Measurements from ENCODE around the gene SCCPDH. TPM values are rescaled to one million over a fixed set of nuclear protein-coding genes. Genes with fewer than 3 reads are reported as not detected.
A peak's percentile ranks its signal among the peaks of the same experiment; 100 is the strongest.

Gene SCCPDH
- total and polyA plus RNA-seq, 9 of the 15 experiments (the other 6 are each of a cell fraction or from before 2014, with no cell fraction given), result 7.0 to 61.9 (median 38.3) TPM

DNA sequence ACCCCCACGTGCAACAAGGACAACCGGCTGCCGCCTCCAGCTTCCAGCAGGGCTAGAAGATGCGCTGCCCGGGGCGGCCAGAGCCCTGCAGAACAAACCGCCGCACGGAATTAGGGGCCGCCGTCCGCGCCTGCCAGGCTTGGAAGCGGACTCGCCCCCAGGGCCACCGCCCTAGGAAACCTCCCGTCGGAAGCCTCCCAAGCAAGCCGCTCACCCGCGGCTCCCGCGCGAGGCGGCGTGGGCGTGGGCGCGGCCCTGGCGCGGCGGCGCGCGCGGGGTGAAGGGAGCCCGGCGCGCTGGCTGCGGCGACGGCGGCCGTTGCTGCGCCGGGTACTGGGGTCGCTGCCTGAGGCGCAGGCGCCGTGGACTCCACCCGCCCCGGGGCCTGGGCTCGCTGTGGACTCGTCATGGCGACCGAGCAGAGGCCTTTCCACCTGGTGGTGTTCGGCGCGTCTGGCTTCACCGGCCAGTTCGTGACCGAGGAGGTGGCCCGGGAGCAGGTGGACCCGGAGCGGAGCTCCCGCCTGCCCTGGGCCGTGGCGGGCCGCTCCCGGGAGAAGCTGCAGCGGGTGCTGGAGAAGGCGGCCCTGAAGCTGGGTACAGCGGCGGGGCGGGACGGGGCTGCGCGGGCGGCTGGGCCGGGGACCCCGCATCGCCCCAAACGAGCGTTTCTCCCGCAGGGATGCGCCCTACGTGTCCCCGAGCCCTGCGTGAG is at the start of gene SCCPDH (continued):
- TF ChIP-seq POLR3A (IDR thresholded peaks at IDR 0.05; ENCODE audit: borderline replicate concordance, extremely low read depth, insufficient read depth, insufficient read length), result no peak
- TF ChIP-seq CXXC5 (CRISPR knock-in tag; IDR thresholded peaks at IDR 0.05), result peak; percentile 89
- TF ChIP-seq, protein P1, sequence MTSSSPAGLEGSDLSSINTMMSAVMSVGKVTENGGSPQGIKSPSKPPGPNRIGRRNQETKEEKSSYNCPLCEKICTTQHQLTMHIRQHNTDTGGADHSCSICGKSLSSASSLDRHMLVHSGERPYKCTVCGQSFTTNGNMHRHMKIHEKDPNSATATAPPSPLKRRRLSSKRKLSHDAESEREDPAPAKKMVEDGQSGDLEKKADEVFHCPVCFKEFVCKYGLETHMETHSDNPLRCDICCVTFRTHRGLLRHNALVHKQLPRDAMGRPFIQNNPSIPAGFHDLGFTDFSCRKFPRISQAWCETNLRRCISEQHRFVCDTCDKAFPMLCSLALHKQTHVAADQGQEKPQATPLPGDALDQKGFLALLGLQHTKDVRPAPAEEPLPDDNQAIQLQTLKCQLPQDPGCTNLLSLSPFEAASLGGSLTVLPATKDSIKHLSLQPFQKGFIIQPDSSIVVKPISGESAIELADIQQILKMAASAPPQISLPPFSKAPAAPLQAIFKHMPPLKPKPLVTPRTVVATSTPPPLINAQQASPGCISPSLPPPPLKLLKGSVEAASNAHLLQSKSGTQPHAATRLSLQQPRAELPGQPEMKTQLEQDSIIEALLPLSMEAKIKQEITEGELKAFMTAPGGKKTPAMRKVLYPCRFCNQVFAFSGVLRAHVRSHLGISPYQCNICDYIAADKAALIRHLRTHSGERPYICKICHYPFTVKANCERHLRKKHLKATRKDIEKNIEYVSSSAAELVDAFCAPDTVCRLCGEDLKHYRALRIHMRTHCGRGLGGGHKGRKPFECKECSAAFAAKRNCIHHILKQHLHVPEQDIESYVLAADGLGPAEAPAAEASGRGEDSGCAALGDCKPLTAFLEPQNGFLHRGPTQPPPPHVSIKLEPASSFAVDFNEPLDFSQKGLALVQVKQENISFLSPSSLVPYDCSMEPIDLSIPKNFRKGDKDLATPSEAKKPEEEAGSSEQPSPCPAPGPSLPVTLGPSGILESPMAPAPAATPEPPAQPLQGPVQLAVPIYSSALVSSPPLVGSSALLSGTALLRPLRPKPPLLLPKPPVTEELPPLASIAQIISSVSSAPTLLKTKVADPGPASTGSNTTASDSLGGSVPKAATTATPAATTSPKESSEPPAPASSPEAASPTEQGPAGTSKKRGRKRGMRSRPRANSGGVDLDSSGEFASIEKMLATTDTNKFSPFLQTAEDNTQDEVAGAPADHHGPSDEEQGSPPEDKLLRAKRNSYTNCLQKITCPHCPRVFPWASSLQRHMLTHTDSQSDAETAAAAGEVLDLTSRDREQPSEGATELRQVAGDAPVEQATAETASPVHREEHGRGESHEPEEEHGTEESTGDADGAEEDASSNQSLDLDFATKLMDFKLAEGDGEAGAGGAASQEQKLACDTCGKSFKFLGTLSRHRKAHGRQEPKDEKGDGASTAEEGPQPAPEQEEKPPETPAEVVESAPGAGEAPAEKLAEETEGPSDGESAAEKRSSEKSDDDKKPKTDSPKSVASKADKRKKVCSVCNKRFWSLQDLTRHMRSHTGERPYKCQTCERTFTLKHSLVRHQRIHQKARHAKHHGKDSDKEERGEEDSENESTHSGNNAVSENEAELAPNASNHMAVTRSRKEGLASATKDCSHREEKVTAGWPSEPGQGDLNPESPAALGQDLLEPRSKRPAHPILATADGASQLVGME (CRISPR knock-in tag; IDR thresholded peaks at IDR 0.05), result peak; percentile 87
- TF ChIP-seq ZNF124 (CRISPR knock-in tag; IDR thresholded peaks at IDR 0.05), result no peak
- TF ChIP-seq SRSF1 (IDR thresholded peaks at IDR 0.05; ENCODE audit: low read depth, low read length), result no peak
- TF ChIP-seq, protein P2, sequence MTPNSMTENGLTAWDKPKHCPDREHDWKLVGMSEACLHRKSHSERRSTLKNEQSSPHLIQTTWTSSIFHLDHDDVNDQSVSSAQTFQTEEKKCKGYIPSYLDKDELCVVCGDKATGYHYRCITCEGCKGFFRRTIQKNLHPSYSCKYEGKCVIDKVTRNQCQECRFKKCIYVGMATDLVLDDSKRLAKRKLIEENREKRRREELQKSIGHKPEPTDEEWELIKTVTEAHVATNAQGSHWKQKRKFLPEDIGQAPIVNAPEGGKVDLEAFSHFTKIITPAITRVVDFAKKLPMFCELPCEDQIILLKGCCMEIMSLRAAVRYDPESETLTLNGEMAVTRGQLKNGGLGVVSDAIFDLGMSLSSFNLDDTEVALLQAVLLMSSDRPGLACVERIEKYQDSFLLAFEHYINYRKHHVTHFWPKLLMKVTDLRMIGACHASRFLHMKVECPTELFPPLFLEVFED (CRISPR knock-in tag; conservative IDR thresholded peaks at IDR 0.05), result no peak
- no peak for TF ChIP-seq SREBF2 (CRISPR knock-in tag; IDR thresholded peaks at IDR 0.05)
- peak; percentile 72 for TF ChIP-seq CTBP1 (IDR thresholded peaks at IDR 0.05; ENCODE audit: borderline replicate concordance)
- no peak for TF ChIP-seq STAG1 (CRISPR knock-in tag; IDR thresholded peaks at IDR 0.05; ENCODE audit: borderline replicate concordance)
- TF ChIP-seq TEAD1 (CRISPR knock-in tag; IDR thresholded peaks at IDR 0.05), result peak in 1 of 2 experiments; percentile 66; a peak in 1 of 4 replicates
- no peak for TF ChIP-seq POU5F1 (IDR thresholded peaks at IDR 0.05; ENCODE audit: borderline replicate concordance, low read depth, low read length, partially characterized antibody)
- TF ChIP-seq GABPB2 (CRISPR knock-in tag; conservative IDR thresholded peaks at IDR 0.05), result no peak
- TF ChIP-seq, protein P3, sequence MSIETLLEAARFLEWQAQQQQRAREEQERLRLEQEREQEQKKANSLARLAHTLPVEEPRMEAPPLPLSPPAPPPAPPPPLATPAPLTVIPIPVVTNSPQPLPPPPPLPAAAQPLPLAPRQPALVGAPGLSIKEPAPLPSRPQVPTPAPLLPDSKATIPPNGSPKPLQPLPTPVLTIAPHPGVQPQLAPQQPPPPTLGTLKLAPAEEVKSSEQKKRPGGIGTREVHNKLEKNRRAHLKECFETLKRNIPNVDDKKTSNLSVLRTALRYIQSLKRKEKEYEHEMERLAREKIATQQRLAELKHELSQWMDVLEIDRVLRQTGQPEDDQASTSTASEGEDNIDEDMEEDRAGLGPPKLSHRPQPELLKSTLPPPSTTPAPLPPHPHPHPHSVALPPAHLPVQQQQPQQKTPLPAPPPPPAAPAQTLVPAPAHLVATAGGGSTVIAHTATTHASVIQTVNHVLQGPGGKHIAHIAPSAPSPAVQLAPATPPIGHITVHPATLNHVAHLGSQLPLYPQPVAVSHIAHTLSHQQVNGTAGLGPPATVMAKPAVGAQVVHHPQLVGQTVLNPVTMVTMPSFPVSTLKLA (conservative IDR thresholded peaks at IDR 0.05), result peak; percentile 39 to 48; a peak in 3 of 4 replicates
- no peak for TF ChIP-seq SMARCA4 (IDR thresholded peaks at IDR 0.05)
- peak; percentile 72 for TF ChIP-seq FIP1L1 (IDR thresholded peaks at IDR 0.05; ENCODE audit: low read depth, low read length, poor library complexity, severe bottlenecking)
